Measurements from ENCODE around the gene BAZ2B.

Gene BAZ2B

GRCh38 chr2:159317392-159318088, 298.8 kb downstream of the BAZ2B start:
- H3K27me3 ChIP-seq: no peaks in the 10 kb centered on the region
- no peak overlapping the region for H3K4me2 ChIP-seq
- H3K4me3 ChIP-seq: no peak overlapping the region
- no peak overlapping the region for H3K27ac ChIP-seq
- H3K36me3 ChIP-seq: peaks cover 17% of the 10 kb centered on the region
- no peaks in the 10 kb centered on the region for H3K4me1 ChIP-seq
- TF ChIP-seq Cebpa-rat (IDR thresholded peaks at IDR 0.05): no peak
- H3K9ac ChIP-seq: no peak overlapping the region
- no peaks in the 10 kb centered on the region for H4K20me1 ChIP-seq
- peaks cover 11% of the 10 kb centered on the region; the same call in 1 of the 2 replicates for H3K9me3 ChIP-seq

GRCh38 chr2:159307942-159308341, 308.4 kb downstream of the BAZ2B start:
- H3K4me1 ChIP-seq: no peaks in the 10 kb centered on the region
- no peaks in the 10 kb centered on the region for H4K20me1 ChIP-seq
- H3K4me3 ChIP-seq: no peak overlapping the region
- no peaks in the 10 kb centered on the region for H3K27me3 ChIP-seq
- H3K27ac ChIP-seq: no peak overlapping the region
- H3K9me3 ChIP-seq: peaks cover 19% of the 10 kb centered on the region
- H3K36me3 ChIP-seq: no peaks in the 10 kb centered on the region
- H3K9ac ChIP-seq: no peak overlapping the region
- no peak for TF ChIP-seq Cebpa-rat (IDR thresholded peaks at IDR 0.05)
- no peak overlapping the region for H3K4me2 ChIP-seq

GRCh38 chr2:159300586-159300985, 315.8 kb downstream of the BAZ2B start:
- no peaks in the 10 kb centered on the region for H4K20me1 ChIP-seq
- no peak for TF ChIP-seq Cebpa-rat (IDR thresholded peaks at IDR 0.05)
- H3K27me3 ChIP-seq: no peaks in the 10 kb centered on the region
- H3K27ac ChIP-seq: no peak overlapping the region
- no peak overlapping the region for H3K4me2 ChIP-seq
- H3K9me3 ChIP-seq: peaks cover 21% of the 10 kb centered on the region
- no peak overlapping the region for H3K9ac ChIP-seq
- H3K36me3 ChIP-seq: no peaks in the 10 kb centered on the region
- no peak overlapping the region for H3K4me3 ChIP-seq
- H3K4me1 ChIP-seq: no peaks in the 10 kb centered on the region

DNA sequence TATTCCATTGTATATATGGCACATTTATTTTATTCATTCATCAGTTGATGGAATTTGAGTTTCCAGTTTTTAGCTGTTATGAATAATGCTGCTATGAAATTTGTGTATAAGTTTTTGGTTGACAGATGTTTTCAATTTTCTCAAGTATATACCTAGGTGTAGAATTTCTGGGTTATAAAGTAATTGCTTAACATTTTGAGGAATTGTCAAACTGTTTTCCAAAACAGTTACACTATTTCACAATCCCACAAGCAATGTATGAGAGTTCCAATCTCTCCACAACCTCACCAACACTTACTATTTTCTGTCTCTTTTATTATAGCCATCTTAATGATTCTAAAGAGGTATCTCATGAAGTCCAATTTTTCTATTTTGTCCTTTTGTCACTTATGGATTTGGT, 317.4 kb downstream of the BAZ2B start:
- no peak overlapping the region for H3K4me3 ChIP-seq
- no peak overlapping the region for H3K27ac ChIP-seq
- H3K36me3 ChIP-seq: no peaks in the 10 kb centered on the region
- H3K4me2 ChIP-seq: no peak overlapping the region
- no peak overlapping the region for H3K9ac ChIP-seq
- no peaks in the 10 kb centered on the region for H3K4me1 ChIP-seq
- no peaks in the 10 kb centered on the region for H3K27me3 ChIP-seq
- no peak for TF ChIP-seq Cebpa-rat (IDR thresholded peaks at IDR 0.05)
- H4K20me1 ChIP-seq: no peaks in the 10 kb centered on the region
- H3K9me3 ChIP-seq: peaks cover 12% of the 10 kb centered on the region

DNA sequence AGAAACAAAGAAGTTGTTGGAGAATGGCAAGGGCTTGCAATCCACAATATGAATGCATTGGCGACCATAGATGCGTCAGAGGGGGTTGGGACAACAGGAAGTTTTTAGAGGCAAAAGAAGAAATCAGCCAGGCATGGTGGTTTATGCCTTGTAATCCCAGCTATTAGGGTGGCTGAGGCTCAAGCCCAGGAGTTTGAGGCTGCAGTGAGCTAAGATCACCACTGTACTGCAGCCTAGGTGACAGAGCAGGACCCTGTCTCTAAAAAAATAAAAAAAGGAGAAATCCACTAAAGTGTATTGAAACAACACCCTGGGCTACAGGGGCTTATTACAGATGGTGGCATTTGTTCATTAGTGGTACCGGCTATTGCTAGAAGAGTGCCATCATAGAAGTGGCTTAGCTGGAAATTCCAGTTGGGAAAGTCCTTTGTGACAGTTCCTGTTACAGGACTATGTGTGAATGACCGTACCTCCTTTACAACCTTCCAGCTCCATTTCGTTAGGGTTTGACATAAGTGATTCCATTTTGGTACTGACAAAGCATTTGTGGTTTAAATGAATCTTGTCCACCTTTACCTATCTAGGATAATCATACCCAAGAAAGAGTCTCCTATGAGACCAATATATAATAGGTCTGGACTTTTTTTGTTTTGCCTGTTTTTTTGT, 319.2 kb downstream of the BAZ2B start:
- Histone ChIP-seq H3K4me3 (no peak overlapping the region), H3K4me2 (no peak overlapping the region), H3K9me3 (no peaks in the 10 kb centered on the region), H3K9ac (no peak overlapping the region), H4K20me1 (no peaks in the 10 kb centered on the region), H3K27me3 (no peaks in the 10 kb centered on the region), H3K36me3 (no peaks in the 10 kb centered on the region), H3K27ac (no peak overlapping the region), H3K4me1 (no peaks in the 10 kb centered on the region)
- TF ChIP-seq Cebpa-rat (IDR thresholded peaks at IDR 0.05): no peak

- H3K9ac ChIP-seq: no peak overlapping the region
- H3K9me3 ChIP-seq: no peaks in the 10 kb centered on the region
- H3K4me2 ChIP-seq: no peak overlapping the region
- H3K4me3 ChIP-seq: no peak overlapping the region
- H3K27me3 ChIP-seq: no peaks in the 10 kb centered on the region
- no peak for TF ChIP-seq Cebpa-rat (IDR thresholded peaks at IDR 0.05)
- peaks cover 24% of the 10 kb centered on the region for H3K4me1 ChIP-seq
- H3K27ac ChIP-seq: no peak overlapping the region
- H4K20me1 ChIP-seq: no peaks in the 10 kb centered on the region
- no peaks in the 10 kb centered on the region for H3K36me3 ChIP-seq
Measured at GRCh38 chr2:159292157-159292556, 324.2 kb downstream of the BAZ2B start.

- H3K4me1 ChIP-seq: peaks cover 32% of the 10 kb centered on the region
- no peaks in the 10 kb centered on the region for H3K36me3 ChIP-seq
- H3K27me3 ChIP-seq: no peaks in the 10 kb centered on the region
- H4K20me1 ChIP-seq: peaks cover 5% of the 10 kb centered on the region
- peak overlapping the region; percentile 40; the same call in 1 of the 2 replicates for H3K9ac ChIP-seq
- peak overlapping the region; percentile 74 for H3K27ac ChIP-seq
- H3K9me3 ChIP-seq: no peaks in the 10 kb centered on the region
- no peak overlapping the region for H3K4me3 ChIP-seq
- TF ChIP-seq Cebpa-rat (IDR thresholded peaks at IDR 0.05): peak; percentile 56; the same call in 1 of the 2 replicates
- peak overlapping the region; percentile 63 for H3K4me2 ChIP-seq
Measured at GRCh38 chr2:159290289-159290907, 325.9 kb downstream of the BAZ2B start.

DNA sequence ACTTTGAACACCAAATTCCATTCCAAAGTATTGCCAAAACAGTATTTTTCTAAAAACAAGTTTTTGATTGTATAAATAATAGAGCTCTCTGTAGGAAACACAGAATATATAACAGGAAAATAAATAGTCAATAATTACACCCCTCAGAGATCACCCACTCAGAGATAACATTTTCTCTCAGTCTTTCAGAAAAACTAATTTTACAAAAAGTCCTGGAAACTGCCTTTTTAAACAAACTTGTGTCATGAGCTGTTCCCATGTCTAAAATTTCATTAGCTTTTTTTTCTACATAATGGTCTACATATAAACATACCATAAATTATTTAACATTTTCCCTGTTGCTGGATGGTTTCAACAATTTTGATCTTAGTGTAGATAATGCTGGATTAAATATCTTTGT, 328.6 kb downstream of the BAZ2B start:
- Histone ChIP-seq H3K36me3 (peaks cover 10% of the 10 kb centered on the region; the same call in 1 of the 2 replicates), H3K27ac (peak overlapping the region; percentile 87; the same call in 1 of the 2 replicates), H3K9ac (no peak overlapping the region), H3K4me3 (no peak overlapping the region), H3K4me1 (peaks cover 58% of the 10 kb centered on the region), H3K27me3 (no peaks in the 10 kb centered on the region), H3K9me3 (peaks cover 4% of the 10 kb centered on the region; the same call in 1 of the 2 replicates), H4K20me1 (peaks cover 21% of the 10 kb centered on the region), H3K4me2 (peak overlapping the region; percentile 86)
- TF ChIP-seq Cebpa-rat (IDR thresholded peaks at IDR 0.05): no peak

DNA sequence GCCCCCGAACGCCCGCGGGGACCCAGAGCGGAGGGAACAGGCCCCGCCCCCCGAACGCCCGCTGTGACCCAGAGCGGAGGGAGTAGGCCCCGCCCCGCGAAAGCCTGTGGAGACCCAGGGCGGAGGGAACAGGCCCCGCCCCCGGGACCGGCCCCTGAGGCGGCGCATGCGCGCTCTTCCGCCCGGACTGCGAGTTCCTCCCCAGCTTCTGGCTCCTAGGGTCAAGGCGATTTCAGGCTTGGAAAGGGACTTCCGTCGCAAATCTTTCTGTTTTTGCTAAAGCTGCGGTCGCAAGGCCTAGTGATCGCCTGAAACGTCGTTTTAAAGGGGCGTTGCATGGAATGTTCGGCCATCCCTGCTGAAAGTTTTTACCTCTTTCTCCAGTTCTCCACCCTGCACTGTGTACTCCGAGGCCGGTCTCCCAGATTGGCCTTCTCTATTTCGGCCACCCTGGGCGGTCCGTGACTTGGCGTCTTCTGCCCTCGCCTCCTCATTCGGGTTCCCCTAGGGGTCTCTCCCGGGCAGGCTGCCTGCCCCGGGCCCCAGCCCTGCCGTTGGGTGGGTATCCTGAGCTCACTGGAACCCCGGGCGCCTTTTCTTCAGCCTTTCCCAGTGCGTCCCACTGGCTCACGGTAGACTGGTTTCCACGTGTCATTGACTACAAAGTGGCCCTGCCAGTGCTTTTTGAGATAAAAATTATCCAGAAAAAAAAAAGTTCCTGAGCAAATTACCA, 329.5 kb downstream of the BAZ2B start:
- H3K27me3 ChIP-seq: no peaks in the 10 kb centered on the region

More for the DNA sequence above, 329.5 kb downstream of the BAZ2B start:
- peak overlapping the region; percentile 95 for H3K4me3 ChIP-seq
- H3K9me3 ChIP-seq: peaks cover 12% of the 10 kb centered on the region; the same call in 1 of the 2 replicates
- H4K20me1 ChIP-seq: peaks cover 21% of the 10 kb centered on the region
- H3K36me3 ChIP-seq: peaks cover 15% of the 10 kb centered on the region; the same call in 1 of the 2 replicates
- H3K27ac ChIP-seq: peak overlapping the region; percentile 87
- H3K9ac ChIP-seq: peak overlapping the region; percentile 90
- H3K4me1 ChIP-seq: peaks cover 66% of the 10 kb centered on the region
- H3K4me2 ChIP-seq: peak overlapping the region; percentile 94
- TF ChIP-seq Cebpa-rat (IDR thresholded peaks at IDR 0.05): no peak
